ENCODE data around the gene SLC38A3.

The SLC38A3 gene

DNA sequence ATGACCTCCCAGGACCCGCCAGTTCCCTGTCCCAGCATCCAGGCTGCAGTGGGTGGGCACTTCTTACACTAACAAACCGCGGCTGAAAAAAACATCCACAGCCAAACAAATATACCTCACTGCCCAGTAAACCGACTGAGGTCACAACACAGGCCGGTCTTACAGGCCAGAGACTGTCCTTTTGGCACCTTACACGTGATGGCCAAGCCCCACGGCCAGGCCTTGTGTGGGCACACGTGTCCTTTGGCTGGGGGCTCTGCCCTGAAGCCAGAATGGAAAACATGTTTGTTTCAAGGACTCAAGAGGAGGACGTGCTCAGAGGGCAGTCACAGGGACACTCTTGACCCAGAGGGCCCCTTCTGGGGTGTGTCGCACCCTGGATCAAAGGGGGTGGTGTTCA is 9.8 kb downstream of the SLC38A3 start:
- Histone ChIP-seq H3K4me3 (no peak overlapping the region), H3K36me3 (ENCODE audit: insufficient read depth, low read length) (no peaks in the 10 kb centered on the region), H3K27ac (no peak overlapping the region), H3K9ac (ENCODE audit: insufficient read length) (no peak overlapping the region), H3K9me3 (ENCODE audit: low read depth, low read length) (no peaks in the 10 kb centered on the region)
- TF ChIP-seq EZH2 (IDR thresholded peaks at IDR 0.05) (no peak), FOXP2 (optimal IDR thresholded peaks at IDR 0.05; ENCODE audit: control extremely low read depth, extremely low read length, insufficient read depth) (no peak), POLR2AphosphoS5 (IDR thresholded peaks at IDR 0.05; ENCODE audit: borderline replicate concordance, low read depth, low read length) (no peak)
- DNase-seq (ENCODE audit: low read depth, low spot score) = no peak

DNA sequence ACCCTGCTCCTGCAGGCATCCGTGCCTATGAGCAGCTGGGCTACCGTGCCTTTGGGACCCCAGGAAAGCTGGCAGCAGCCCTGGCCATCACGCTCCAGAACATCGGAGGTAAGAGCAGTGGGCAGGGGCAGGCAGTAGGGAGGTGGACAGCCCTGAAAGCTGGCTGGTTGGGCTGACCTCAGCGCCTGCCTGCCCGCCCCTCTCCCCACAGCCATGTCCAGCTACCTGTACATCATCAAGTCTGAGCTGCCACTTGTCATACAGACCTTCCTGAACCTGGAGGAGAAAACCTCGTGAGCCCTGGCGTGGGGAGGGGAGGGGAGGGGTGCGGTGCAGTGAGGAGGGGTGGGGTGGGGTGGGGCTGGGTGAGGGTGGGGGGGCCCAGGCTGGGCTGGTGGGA is 10.5 kb downstream of the SLC38A3 start:
- TF ChIP-seq FOXP2 (optimal IDR thresholded peaks at IDR 0.05; ENCODE audit: control extremely low read depth, extremely low read length, insufficient read depth) (no peak), EZH2 (IDR thresholded peaks at IDR 0.05) (no peak), POLR2AphosphoS5 (IDR thresholded peaks at IDR 0.05; ENCODE audit: borderline replicate concordance, low read depth, low read length) (no peak)
- Histone ChIP-seq H3K9me3 (ENCODE audit: low read depth, low read length) (no peaks in the 10 kb centered on the region), H3K4me3 (no peak overlapping the region), H3K36me3 (ENCODE audit: insufficient read depth, low read length) (no peaks in the 10 kb centered on the region), H3K9ac (ENCODE audit: insufficient read length) (no peak overlapping the region), H3K27ac (no peak overlapping the region)
- DNase-seq (ENCODE audit: low read depth, low spot score) = no peak

DNA sequence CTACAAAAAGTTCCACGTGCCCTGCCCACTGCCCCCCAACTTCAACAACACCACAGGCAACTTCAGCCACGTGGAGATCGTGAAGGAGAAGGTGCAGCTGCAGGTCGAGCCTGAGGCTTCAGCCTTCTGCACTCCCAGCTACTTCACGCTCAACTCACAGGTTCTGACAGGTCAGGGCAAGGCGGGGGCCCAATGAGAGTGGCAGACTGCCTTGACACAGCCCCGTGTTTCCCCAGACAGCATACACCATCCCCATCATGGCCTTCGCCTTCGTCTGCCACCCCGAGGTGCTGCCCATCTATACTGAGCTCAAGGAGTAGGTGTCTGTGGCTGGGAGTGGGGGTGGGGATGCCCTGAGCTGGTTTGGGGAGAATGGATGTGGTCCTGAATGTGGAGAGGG is 12.6 kb downstream of the SLC38A3 start:
- Histone ChIP-seq H3K9ac (ENCODE audit: insufficient read length) (no peak overlapping the region), H3K36me3 (ENCODE audit: insufficient read depth, low read length) (no peaks in the 10 kb centered on the region), H3K9me3 (ENCODE audit: low read depth, low read length) (no peaks in the 10 kb centered on the region), H3K27ac (no peak overlapping the region), H3K4me3 (no peak overlapping the region)
- DNase-seq (ENCODE audit: low read depth, low spot score) = no peak
- no peak for TF ChIP-seq FOXP2 (optimal IDR thresholded peaks at IDR 0.05; ENCODE audit: control extremely low read depth, extremely low read length, insufficient read depth)

DNA sequence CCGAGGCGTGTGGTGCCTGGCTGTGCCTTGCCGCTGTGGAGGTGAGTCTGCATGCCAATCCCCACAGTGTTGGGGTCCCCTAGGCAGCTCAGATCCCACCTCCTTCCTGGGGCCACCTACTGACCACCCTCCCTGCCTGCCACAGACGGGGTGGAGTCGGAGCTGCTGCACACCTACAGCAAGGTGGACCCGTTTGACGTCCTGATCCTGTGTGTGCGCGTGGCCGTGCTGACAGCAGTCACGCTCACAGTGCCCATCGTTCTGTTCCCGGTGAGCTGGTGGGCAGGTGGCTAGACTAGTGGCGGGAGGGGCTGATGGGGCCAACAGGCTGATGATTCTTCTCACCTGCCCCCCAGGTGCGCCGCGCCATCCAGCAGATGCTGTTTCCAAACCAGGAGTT is 13.4 kb downstream of the SLC38A3 start:
- TF ChIP-seq EZH2 (IDR thresholded peaks at IDR 0.05) (no peak), POLR2AphosphoS5 (IDR thresholded peaks at IDR 0.05; ENCODE audit: borderline replicate concordance, low read depth, low read length) (no peak), FOXP2 (optimal IDR thresholded peaks at IDR 0.05; ENCODE audit: control extremely low read depth, extremely low read length, insufficient read depth) (no peak)
- no peak for DNase-seq (ENCODE audit: low read depth, low spot score)
- no peaks in the 10 kb centered on the region for H3K9me3 ChIP-seq (ENCODE audit: low read depth, low read length)
- H3K27ac ChIP-seq = no peak overlapping the region
- H3K9ac ChIP-seq (ENCODE audit: insufficient read length) = no peak overlapping the region
- H3K4me3 ChIP-seq = no peak overlapping the region
- H3K36me3 ChIP-seq (ENCODE audit: insufficient read depth, low read length) = no peaks in the 10 kb centered on the region

DNA sequence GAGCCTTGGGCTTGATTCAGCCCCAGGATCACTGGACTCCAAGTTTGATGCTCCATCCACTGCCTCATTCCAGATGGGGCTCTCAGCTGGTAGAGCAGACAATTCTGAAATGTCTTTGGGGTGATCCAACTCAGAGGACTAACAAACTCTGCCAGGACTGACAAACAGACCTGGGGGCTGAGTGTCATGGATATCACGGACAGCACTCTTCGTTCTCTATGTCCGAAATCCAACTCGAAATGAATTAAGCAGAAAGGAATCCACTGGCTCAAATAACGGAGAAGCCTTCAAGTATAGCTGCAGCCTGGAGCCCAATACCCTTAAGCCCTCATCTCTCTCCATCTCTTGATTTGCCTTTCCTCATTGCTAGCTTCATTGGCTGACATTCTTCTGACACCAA is 14.2 kb downstream of the SLC38A3 start:
- TF ChIP-seq EZH2 (IDR thresholded peaks at IDR 0.05) = no peak
- TF ChIP-seq FOXP2 (optimal IDR thresholded peaks at IDR 0.05; ENCODE audit: control extremely low read depth, extremely low read length, insufficient read depth) = no peak
- no peak for TF ChIP-seq POLR2AphosphoS5 (IDR thresholded peaks at IDR 0.05; ENCODE audit: borderline replicate concordance, low read depth, low read length)
- Histone ChIP-seq H3K4me3 (no peak overlapping the region), H3K36me3 (ENCODE audit: insufficient read depth, low read length) (no peaks in the 10 kb centered on the region)

DNA sequence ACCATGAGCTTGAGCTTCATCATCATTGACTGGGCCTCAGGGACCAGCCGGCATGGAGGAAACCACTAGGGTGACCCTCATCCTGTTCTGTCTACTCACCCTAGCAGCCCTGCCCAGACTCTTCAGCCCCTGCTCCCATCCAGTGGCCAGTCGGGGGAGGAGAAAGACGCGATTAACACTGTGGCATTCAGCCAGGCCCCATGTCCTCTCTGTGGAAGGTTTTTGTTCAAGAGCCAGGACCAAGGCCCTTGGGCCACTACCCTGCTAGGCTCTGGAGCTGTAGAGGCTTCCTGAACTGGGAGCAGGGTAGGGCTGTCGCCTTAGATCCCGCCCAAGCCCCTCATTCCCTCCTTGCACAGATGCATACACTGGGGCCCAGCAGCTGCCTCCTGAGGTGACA is 15.0 kb downstream of the SLC38A3 start:
- Histone ChIP-seq H3K9ac (ENCODE audit: insufficient read length) (no peak overlapping the region), H3K36me3 (ENCODE audit: insufficient read depth, low read length) (no peaks in the 10 kb centered on the region), H3K4me3 (no peak overlapping the region), H3K9me3 (ENCODE audit: low read depth, low read length) (no peaks in the 10 kb centered on the region), H3K27ac (no peak overlapping the region)
- DNase-seq (ENCODE audit: low read depth, low spot score) = no peak
- TF ChIP-seq POLR2AphosphoS5 (IDR thresholded peaks at IDR 0.05; ENCODE audit: borderline replicate concordance, low read depth, low read length) (no peak), FOXP2 (optimal IDR thresholded peaks at IDR 0.05; ENCODE audit: control extremely low read depth, extremely low read length, insufficient read depth) (no peak), EZH2 (IDR thresholded peaks at IDR 0.05) (no peak)

More for the DNA sequence above, 14.2 kb downstream of the SLC38A3 start:
- DNase-seq (ENCODE audit: low read depth, low spot score) = no peak
- Histone ChIP-seq H3K27ac (no peak overlapping the region), H3K9ac (ENCODE audit: insufficient read length) (no peak overlapping the region), H3K9me3 (ENCODE audit: low read depth, low read length) (no peaks in the 10 kb centered on the region)

DNA sequence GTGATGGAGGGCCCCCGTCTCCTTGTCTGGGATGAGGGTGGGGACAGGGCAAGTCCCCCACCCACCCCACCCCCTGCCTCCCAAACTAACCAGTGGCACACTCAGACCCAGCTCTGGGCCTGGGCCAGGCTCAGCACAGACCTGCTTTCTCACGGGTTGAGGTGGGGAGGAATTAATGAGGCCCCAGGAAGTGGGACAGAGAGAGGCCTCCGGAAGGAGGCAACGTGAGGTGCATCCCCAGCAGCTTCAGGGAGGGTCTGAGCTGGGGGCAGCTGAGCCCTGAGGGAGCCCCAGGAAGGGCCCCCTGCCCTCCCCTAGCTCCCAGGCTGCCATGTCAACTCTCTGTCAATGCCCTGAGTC is 16.0 kb downstream of the SLC38A3 start:
- no peak for DNase-seq (ENCODE audit: low read depth, low spot score)
- TF ChIP-seq POLR2AphosphoS5 (IDR thresholded peaks at IDR 0.05; ENCODE audit: borderline replicate concordance, low read depth, low read length) (no peak), FOXP2 (optimal IDR thresholded peaks at IDR 0.05; ENCODE audit: control extremely low read depth, extremely low read length, insufficient read depth) (no peak), EZH2 (IDR thresholded peaks at IDR 0.05) (no peak)
- no peak overlapping the region for H3K4me3 ChIP-seq
- no peaks in the 10 kb centered on the region for H3K9me3 ChIP-seq (ENCODE audit: low read depth, low read length)
- H3K9ac ChIP-seq (ENCODE audit: insufficient read length) = no peak overlapping the region
- no peak overlapping the region for H3K27ac ChIP-seq
- no peaks in the 10 kb centered on the region for H3K36me3 ChIP-seq (ENCODE audit: insufficient read depth, low read length)

DNA sequence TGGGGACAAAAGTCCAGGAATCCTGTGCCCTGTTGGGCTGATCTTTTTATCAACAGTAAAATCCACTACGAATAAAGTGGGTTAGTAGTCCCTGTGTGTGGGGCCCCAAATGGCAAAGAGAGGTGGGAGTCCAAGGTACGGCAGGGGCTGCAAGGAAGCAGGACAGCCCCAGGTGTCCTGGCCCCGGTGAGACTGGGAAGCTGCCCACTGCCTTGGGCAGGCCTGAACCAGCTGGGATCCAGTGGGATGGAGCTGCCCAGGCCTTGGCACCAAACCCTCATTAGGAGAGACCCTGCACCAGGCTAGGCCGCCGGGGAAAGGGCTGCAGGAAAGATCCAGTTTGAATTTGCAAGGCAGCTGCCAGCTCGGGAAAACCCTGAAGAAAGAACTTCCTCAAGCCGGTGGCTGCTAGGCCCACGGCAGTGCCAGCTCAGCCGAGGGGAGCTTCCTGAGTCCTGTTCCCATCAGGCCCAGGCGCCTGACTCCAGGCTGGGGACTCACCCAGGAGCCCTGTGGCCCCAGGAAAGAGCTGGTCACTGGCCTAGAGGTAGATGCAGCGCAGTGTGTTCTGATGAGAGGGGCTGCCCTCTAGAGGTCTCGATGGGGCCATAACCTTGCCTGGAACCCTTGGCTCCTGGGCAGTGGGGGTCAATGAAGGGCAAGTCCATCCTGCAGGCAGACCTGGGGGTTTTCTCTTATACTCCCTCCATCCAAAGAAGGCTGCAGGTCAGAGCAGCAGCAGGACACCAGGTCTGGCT is 16.5 kb downstream of the SLC38A3 start:
- Histone ChIP-seq H3K27ac (no peak overlapping the region), H3K36me3 (ENCODE audit: insufficient read depth, low read length) (no peaks in the 10 kb centered on the region), H3K4me3 (no peak overlapping the region), H3K9ac (ENCODE audit: insufficient read length) (no peak overlapping the region), H3K9me3 (ENCODE audit: low read depth, low read length) (no peaks in the 10 kb centered on the region)
- TF ChIP-seq EZH2 (IDR thresholded peaks at IDR 0.05) (no peak), POLR2AphosphoS5 (IDR thresholded peaks at IDR 0.05; ENCODE audit: borderline replicate concordance, low read depth, low read length) (no peak), FOXP2 (optimal IDR thresholded peaks at IDR 0.05; ENCODE audit: control extremely low read depth, extremely low read length, insufficient read depth) (no peak)
- no peak for DNase-seq (ENCODE audit: low read depth, low spot score)

DNA sequence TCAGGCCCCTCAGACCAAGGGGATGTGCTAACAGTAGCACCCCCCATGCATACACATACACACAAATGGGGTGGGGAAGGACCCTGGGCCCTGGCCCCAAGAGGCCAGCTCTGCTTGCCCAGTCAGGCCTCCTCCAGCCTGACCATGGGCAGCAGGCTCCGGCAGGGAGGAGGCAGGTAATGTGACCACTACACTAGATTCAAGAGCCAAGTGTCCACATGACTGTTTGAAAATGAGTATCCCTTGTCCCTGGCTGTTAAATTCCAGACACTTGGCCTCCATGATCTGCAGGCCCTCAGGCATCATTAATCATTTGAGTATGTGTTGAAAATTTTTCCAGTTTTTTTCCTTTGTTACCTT is 17.1 kb downstream of the SLC38A3 start:
- Histone ChIP-seq H3K9me3 (ENCODE audit: low read depth, low read length) (no peaks in the 10 kb centered on the region), H3K4me3 (no peak overlapping the region), H3K36me3 (ENCODE audit: insufficient read depth, low read length) (no peaks in the 10 kb centered on the region), H3K9ac (ENCODE audit: insufficient read length) (no peak overlapping the region), H3K27ac (no peak overlapping the region)
- TF ChIP-seq POLR2AphosphoS5 (IDR thresholded peaks at IDR 0.05; ENCODE audit: borderline replicate concordance, low read depth, low read length) (no peak), EZH2 (IDR thresholded peaks at IDR 0.05) (no peak), FOXP2 (optimal IDR thresholded peaks at IDR 0.05; ENCODE audit: control extremely low read depth, extremely low read length, insufficient read depth) (no peak)
- no peak for DNase-seq (ENCODE audit: low read depth, low spot score)
